Superior temporal gyrus (tissue), 1 donor: ENCODE measurements around the gene H2BK1.
A peak's percentile ranks its signal among the peaks of the same experiment; 100 is the strongest.

Experiments
- DNase-seq: peaks from one replicate; pipeline ENCODE4 v3.0.0-alpha.2; 2016; ENCODE audit errors: extremely low spot score

Gene H2BK1

GRCh38 chr7:151178236-151178635 lies 32.1 kb downstream of the H2BK1 start:
- DNase-seq: no peak

- no peak for DNase-seq
Observed at GRCh38 chr7:151177310-151177709, 33.0 kb downstream of the H2BK1 start.

- no peak for DNase-seq
Observed at GRCh38 chr7:151176401-151176800, 33.9 kb downstream of the H2BK1 start.

- DNase-seq: no peak
Observed at GRCh38 chr7:151175793-151176311, 34.4 kb downstream of the H2BK1 start.

- no peak for DNase-seq
Observed at GRCh38 chr7:151175047-151175792, 35.1 kb downstream of the H2BK1 start.

- no peak for DNase-seq
Observed at GRCh38 chr7:151174246-151175046, 35.8 kb downstream of the H2BK1 start.

GRCh38 chr7:151173386-151174245 lies 36.7 kb downstream of the H2BK1 start:
- DNase-seq: no peak

- DNase-seq: peak; percentile 87
Observed at GRCh38 chr7:151172273-151173141, 37.8 kb downstream of the H2BK1 start.

GRCh38 chr7:151168787-151169162 lies 41.5 kb downstream of the H2BK1 start:
- DNase-seq: no peak

- DNase-seq: no peak
Observed at GRCh38 chr7:151168003-151168786, 42.1 kb downstream of the H2BK1 start.

GRCh38 chr7:151167197-151167961 lies 42.9 kb downstream of the H2BK1 start, which contains the start of gene GBX1:
TSS of gene GBX1 (minus strand) at chr7:151167694. CDS start at chr7:151167548, 146 bp downstream.
- DNase-seq: no peak

GRCh38 chr7:151166629-151167196 lies 43.6 kb downstream of the H2BK1 start:
- no peak for DNase-seq

- DNase-seq: no peak
Observed at GRCh38 chr7:151161757-151162156, 48.5 kb downstream of the H2BK1 start.
